Measurements from ENCODE around the gene TMC2.
"Not testable (repeated sequence)": the region's sequence is repeated elsewhere in the genome, so short reads cannot be mapped to it uniquely, and the experiment has no call there.

Gene TMC2, protein sequence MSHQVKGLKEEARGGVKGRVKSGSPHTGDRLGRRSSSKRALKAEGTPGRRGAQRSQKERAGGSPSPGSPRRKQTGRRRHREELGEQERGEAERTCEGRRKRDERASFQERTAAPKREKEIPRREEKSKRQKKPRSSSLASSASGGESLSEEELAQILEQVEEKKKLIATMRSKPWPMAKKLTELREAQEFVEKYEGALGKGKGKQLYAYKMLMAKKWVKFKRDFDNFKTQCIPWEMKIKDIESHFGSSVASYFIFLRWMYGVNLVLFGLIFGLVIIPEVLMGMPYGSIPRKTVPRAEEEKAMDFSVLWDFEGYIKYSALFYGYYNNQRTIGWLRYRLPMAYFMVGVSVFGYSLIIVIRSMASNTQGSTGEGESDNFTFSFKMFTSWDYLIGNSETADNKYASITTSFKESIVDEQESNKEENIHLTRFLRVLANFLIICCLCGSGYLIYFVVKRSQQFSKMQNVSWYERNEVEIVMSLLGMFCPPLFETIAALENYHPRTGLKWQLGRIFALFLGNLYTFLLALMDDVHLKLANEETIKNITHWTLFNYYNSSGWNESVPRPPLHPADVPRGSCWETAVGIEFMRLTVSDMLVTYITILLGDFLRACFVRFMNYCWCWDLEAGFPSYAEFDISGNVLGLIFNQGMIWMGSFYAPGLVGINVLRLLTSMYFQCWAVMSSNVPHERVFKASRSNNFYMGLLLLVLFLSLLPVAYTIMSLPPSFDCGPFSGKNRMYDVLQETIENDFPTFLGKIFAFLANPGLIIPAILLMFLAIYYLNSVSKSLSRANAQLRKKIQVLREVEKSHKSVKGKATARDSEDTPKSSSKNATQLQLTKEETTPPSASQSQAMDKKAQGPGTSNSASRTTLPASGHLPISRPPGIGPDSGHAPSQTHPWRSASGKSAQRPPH

DNA sequence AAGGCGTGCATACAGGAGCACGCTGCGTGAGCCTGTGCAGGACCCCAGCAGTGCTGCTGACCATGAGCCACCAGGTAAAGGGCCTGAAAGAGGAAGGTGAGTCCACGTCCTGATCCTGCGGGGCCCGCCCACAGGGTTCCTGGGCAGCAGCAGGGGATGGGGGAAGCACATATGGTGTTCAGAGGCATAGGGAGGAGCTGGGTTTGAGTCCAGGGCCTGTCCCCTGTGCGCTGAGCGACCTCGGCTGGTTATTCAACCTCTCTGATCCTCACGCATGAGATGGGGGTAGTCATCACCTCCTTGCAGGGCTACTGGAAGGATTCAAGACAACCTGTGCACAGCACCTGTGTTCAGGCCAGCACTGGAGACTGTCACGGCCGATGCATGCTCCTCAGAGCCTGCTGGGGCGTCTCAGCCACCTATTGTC lies at the start of gene TMC2:
Gene TMC2 (plus strand): TSS at position 14 of the 427 bp plus-strand sequence. CDS start 49 bp downstream, at position 63.
- no peak for DNase-seq

- DNase-seq, result not testable (repeated sequence)
These were observed 33.5 kb upstream of the TMC2 start for GRCh38 chr20:2502808-2503384.

DNA sequence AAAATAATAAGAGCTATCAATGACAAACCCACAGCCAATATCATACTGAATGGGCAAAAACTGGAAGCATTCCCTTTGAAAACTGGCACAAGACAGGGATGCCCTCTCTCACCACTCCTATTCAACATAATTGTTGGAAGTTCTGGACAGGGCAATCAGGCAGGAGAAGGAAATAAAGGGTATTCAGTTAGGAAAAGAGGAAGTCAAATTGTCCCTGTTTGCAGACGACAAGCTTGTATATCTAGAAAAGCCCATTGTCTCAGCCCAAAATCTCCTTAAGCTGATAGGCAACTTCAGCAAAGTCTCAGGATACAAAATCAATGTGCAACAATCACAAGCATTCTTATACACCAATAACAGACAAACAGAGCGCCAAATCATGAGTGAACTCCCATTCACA lies 31.6 kb upstream of the TMC2 start:
- not testable (repeated sequence) for DNase-seq

DNA sequence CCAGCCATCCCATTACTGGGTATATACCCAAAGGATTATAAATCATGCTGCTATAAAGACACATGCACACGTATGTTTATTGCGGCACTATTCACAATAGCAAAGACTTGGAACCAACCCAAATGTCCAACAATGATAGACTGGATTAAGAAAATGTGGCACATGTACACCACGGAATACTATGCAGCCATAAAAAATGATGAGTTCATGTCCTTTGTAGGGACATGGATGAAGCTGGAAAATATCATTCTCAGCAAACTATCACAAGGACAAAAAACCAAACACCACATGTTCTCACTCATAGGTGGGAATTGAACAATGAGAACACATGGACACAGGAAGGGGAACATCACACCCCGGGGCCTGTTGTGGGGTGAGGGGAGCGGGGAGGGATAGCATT lies 29.9 kb upstream of the TMC2 start:
- not testable (repeated sequence) for DNase-seq

GRCh38 chr20:2507464-2507863 lies 28.9 kb upstream of the TMC2 start:
- no peak for DNase-seq

DNA sequence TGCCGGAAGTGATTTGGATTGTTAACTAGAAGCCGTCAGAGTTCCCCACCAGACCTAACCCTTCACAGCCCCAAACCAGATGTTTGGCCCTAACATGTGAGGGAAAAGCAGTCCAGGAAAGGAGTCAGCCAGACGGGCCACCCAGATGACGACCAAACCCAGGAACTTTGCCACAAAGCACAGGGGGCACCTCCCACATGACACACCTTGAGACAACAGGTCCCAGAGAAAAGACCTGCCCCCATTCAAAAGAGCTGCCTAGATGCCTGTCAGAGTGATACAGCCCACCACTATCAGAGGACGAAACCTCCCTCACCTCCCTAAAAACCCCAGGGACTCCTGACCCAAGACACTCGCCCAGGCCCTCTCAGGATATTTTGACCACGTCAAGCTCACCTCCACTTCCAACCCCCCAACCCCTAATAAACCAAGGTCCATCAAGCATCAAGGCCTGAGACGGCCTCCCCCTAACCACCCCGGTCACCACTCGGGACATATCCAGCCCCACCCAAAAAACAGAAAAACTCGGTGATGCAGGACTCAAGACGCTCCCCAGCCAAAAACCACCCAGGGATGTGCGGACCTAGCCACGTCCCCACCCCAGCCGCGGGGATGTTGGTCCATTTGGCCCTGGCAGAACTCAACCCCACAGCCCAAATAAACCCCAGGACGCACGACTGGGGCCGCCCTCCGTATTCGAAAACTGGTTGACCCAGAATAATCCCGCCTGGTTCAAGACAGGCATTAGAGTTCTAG lies 28.3 kb upstream of the TMC2 start:
- DNase-seq, result no peak

- DNase-seq, result peak; percentile 55 to 94 (median 75)
These were observed 27.5 kb upstream of the TMC2 start, which contains the start of gene ZNF343 for GRCh38 chr20:2508631-2509467. TSS of gene ZNF343 (minus strand) at chr20:2508915. CDS start at chr20:2493895, 15,020 bp downstream.

DNA sequence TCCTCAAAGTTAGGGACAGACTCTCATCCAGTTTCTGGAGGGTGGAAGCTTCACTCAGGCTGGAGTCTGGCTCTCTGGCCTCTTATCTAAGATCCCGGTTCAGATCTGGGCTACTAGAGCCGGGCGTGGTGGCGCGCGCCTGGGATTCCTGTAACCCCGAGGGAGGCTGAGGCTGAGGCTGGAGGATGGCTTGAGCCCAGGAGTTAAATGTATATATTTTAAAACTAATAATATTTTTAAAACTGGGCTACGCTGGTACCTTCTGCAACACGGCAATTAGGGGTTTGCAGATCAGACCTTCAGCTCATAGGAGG lies 26.9 kb upstream of the TMC2 start:
- DNase-seq, result no peak

GRCh38 chr20:2509794-2510193 lies 26.6 kb upstream of the TMC2 start:
- DNase-seq, result no peak

GRCh38 chr20:2515203-2515602 lies 21.2 kb upstream of the TMC2 start:
- no peak for DNase-seq

DNA sequence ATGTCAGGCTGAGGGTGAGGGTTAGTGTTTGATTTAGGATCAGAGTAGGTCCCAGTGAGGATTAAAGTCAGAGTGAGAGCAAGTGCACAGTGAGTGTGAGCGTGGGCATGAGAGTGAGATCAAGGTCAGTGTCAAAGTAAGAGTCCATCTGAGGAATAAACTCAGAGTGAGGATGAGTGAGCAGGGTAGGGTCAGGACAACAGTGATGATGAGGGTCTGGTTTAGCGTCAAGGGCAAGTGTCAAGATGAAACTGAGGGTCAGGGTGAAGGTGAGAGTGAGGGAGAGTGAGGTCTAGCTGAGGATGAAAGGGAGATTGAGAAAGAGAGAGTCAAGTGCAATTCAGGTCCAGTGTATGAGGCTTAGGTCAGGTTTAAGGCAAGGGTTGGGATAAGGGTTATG lies 20.0 kb upstream of the TMC2 start:
- no peak for DNase-seq

DNA sequence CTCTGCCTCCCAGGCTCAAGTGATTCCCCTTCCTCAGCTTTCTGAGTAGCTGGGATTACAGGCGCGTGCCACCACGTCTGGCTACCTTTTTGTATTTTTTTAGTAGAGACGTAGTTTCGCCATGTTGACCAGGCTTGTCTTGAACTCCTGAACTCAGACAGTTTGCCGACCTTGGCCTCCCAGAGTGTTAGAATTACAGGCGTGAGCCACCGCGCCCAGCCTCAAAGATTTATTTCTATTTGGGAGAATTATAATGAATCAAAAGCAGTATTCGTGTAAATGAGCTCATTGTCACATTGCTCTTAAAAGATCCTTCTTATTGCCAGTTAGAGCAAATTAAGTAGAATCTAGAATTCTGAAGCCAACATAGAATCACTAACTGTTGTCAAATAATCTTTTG lies 18.3 kb upstream of the TMC2 start:
- DNase-seq, result no peak

DNA sequence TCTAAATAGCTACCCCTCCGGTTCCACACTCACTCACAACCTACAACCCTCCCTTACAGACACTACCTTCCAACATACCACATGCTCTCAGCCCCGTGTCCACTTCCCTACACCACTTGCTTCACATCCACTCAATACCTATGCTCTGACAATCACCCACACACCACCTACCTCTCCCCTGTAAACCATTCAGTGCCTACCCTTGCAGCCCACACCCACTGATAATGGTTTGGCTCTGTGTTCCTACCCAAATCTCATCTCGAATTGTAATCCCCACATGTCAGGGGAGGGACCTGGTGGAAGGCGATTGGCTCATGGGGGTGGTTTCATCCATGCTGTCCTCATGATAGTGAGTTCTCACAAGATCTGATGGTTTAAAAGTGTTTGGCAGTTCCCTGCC lies 17.8 kb upstream of the TMC2 start:
- no peak for DNase-seq

DNA sequence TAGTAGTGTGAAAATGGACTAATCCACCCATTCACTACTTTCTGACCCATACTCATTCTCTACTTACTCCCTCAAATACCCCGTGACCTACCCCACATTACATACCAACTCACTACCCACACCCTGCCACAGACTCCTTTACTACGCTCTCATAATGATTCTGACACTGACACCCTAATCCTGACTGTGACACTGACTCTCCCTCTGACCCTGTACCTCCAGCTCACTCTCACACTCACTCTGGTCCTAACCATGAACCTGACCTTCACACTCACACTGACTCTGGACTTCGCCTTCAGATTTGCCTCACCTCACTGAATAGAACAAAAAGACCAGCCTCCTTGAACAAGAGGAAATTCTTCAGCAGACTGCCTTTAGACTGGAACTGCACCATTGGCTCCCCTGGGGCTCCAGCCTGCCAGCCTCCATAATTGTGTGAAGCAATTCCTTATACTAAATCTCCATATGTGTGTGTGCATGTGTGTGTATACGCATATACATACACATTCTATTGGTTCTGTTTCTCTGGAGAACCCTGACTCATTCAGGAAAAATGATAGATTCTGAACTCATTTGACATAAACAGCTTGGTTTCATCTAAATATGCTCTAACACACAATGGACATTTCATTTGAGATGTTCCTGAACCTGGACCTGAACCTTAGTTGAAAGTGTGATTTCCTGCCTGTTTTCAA lies 17.1 kb upstream of the TMC2 start:
- no peak for DNase-seq

DNA sequence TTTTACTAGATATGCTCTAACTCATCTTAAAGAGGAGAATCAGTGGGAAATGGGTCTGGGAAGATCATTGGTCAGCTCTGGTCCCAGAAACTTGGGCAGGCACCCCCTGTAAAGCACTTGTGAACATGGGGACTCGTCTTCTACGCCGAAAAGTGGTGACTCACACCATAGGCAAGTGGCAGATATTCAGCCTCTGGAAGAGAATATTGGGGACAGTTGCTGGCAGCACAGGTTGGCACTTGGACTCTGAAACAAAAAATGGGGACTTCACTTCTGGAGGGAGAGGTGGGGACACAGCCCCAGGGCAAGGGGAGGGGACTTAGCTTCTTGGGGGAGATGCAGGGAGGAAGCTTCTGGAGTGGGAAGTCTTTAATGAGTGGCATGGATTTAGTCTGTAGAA lies 15.8 kb upstream of the TMC2 start:
- DNase-seq, result no peak

GRCh38 chr20:2521369-2522305 lies 14.7 kb upstream of the TMC2 start:
- DNase-seq, result peak in 4 of 6 experiments; percentile 14 to 45 (median 28)

GRCh38 chr20:2522826-2523429 lies 13.4 kb upstream of the TMC2 start:
- DNase-seq, result not testable (repeated sequence)

GRCh38 chr20:2523919-2524708 lies 12.3 kb upstream of the TMC2 start:
- DNase-seq, result peak; percentile 70 to 94 (median 88)
